HepG2 (cell line): ENCODE measurements around the gene CDHR5. TPM values are rescaled to one million over a fixed set of nuclear protein-coding genes. Genes with fewer than 3 reads are reported as not detected.

Source experiments
- ATAC-seq: fragments of 200-7000 bp; cut with Tn5 transposase; 3 replicates; pipeline ENCODE4 v1.9.1; 2020; ENCODE audit warnings: mild to moderate bottlenecking, moderate library complexity
- BruUV-seq: library from RNA; stranded (reverse); fragments of 400-500 nt; replicated peaks from 2 replicates; lab custom pipeline; 2021; lab: Mats Ljungman, UMichigan
- CTCF ChIA-PET: fragments of 300-600 bp; formaldehyde crosslinking; extraction: SDS; loops from one replicate; lab custom pipeline; 2021; ENCODE audit warnings: low total read pairs, inconsistent platforms, low intra/inter-chr PET ratio; lab: Yijun Ruan, JAX
- POLR2A ChIA-PET: fragments of 350-600 bp; sonication (Branson Sonifier 250); formaldehyde crosslinking; loops from one replicate; lab custom pipeline; 2020; ENCODE audit warnings: antibody characterized with exemption, inconsistent platforms; lab: Yijun Ruan, JAX
- DNase-seq: peaks from one replicate; pipeline ENCODE4 v3.0.0-alpha.2; 2015; ENCODE audit warnings: low spot score
- FAIRE-seq: peaks from 3 replicates; lab custom pipeline; 2011; peaks lifted over from hg19 to GRCh38; lab: Jason Lieb, UNC
- H2AFZ ChIP-seq: one replicate; pipeline ENCODE4 v1.6.1; 2011; ENCODE audit warnings: low read length, inconsistent platforms
- H3K27ac ChIP-seq: fragments of 300-600 bp; 3 replicates; pipeline ENCODE4 v1.8.0; 2011; ENCODE audit warnings: mixed run types, mild to moderate bottlenecking, mixed read lengths, low read length, inconsistent platforms; ENCODE audit not compliant: insufficient read depth; ENCODE audit errors: extremely low read length
- H3K27me3 ChIP-seq, 2 experiments: fragments of 200-600 bp in 1 of 2; 2 replicates in 1 of 2; 3 replicates in 1 of 2; pipeline versions ENCODE4 v1.6.0 to v1.8.0; 2011; ENCODE audit warnings: low read length in 2 of 2, mild to moderate bottlenecking in 2 of 2, moderate library complexity in 2 of 2, inconsistent platforms in 1 of 2; ENCODE audit not compliant: insufficient read depth in 2 of 2, control insufficient read depth in 1 of 2
- H3K36me3 ChIP-seq, 2 experiments: fragments of 200-600 bp in 1 of 2; replicated peaks in 1 of 2; 2 replicates in 1 of 2; 3 replicates in 1 of 2; pipeline versions ENCODE4 v1.5.1 to v1.8.0; 2011; ENCODE audit warnings: low read length in 2 of 2, inconsistent platforms in 1 of 2; ENCODE audit not compliant: insufficient read depth in 2 of 2, control insufficient read depth in 1 of 2
- H3K4me1 ChIP-seq: 2 replicates; pipeline ENCODE4 v1.5.1; 2012; ENCODE audit warnings: low read length, inconsistent platforms; ENCODE audit not compliant: insufficient read depth
- H3K4me2 ChIP-seq: 2 replicates; pipeline ENCODE4 v1.6.0; 2011; ENCODE audit warnings: low read depth, low read length, inconsistent platforms
- H3K4me3 ChIP-seq, 3 experiments: fragments of 200-600 bp in 1 of 3; sonication (generic), shearing (Covaris generic) in 1 of 3; replicated peaks in 1 of 3; 2 replicates each; pipeline ENCODE4 v1.5.1; 2011 to 2016; ENCODE audit warnings: low read length in 3 of 3, inconsistent platforms in 2 of 3, low read depth in 2 of 3, mild to moderate bottlenecking in 2 of 3, control low read depth in 1 of 3, mixed read lengths in 1 of 3; ENCODE audit not compliant: insufficient read depth in 1 of 3
- H3K79me2 ChIP-seq: one replicate; pipeline ENCODE4 v1.6.1; 2011; ENCODE audit warnings: low read length, inconsistent platforms; ENCODE audit not compliant: insufficient read depth
- H3K9ac ChIP-seq: 2 replicates; pipeline ENCODE4 v1.6.0; 2011; ENCODE audit warnings: mild to moderate bottlenecking, low read depth, low read length, inconsistent platforms; ENCODE audit not compliant: insufficient read depth
- H3K9me3 ChIP-seq: 2 replicates; pipeline ENCODE4 v1.5.1; 2012; ENCODE audit warnings: mild to moderate bottlenecking, low read length
- H4K20me1 ChIP-seq: 2 replicates; pipeline ENCODE4 v1.6.0; 2011; ENCODE audit warnings: inconsistent platforms, mild to moderate bottlenecking, low read length, moderate library complexity; ENCODE audit not compliant: insufficient read depth
- FOXA3 ChIP-seq: IDR thresholded peaks from 2 replicates; pipeline ENCODE4 v1.6.1; 2016; ENCODE audit warnings: missing genetic modification reagents, missing compliant biosample characterization
- GTF2F1 ChIP-seq: fragments of 150-350 bp; IDR thresholded peaks from 2 replicates; pipeline ENCODE4 v1.6.1; 2014; ENCODE audit warnings: low read length
- HDAC2 ChIP-seq: sonication (generic); formaldehyde crosslinking; IDR thresholded peaks from 2 replicates; pipeline ENCODE4 v1.4.0; 2020; ENCODE audit warnings: missing genetic modification reagents
- UBTF ChIP-seq: sonication (generic); formaldehyde crosslinking; IDR thresholded peaks from 2 replicates; pipeline ENCODE4 v1.4.0; 2020; ENCODE audit warnings: mild to moderate bottlenecking, missing genetic modification reagents
- ZNF207 ChIP-seq: fragments of 450-650 bp; IDR thresholded peaks from 2 replicates; pipeline ENCODE4 v1.6.1; 2016; ENCODE audit warnings: antibody characterized with exemption, borderline replicate concordance
- ZNF362 ChIP-seq: sonication (generic); formaldehyde crosslinking; IDR thresholded peaks from 2 replicates; pipeline ENCODE4 v1.4.0; 2020; ENCODE audit warnings: missing genetic modification reagents, mild to moderate bottlenecking, borderline replicate concordance
- ZNF569 ChIP-seq: sonication (generic); formaldehyde crosslinking; IDR thresholded peaks from 2 replicates; pipeline ENCODE4 v1.5.0; 2020; ENCODE audit warnings: mild to moderate bottlenecking, missing genetic modification reagents, moderate library complexity, borderline replicate concordance
- ZNF883 ChIP-seq: sonication (generic); formaldehyde crosslinking; IDR thresholded peaks from 2 replicates; pipeline ENCODE4 v1.5.1; 2020; ENCODE audit warnings: mild to moderate bottlenecking, missing genetic modification reagents; ENCODE audit errors: not compliant biosample characterization
- ZSCAN29 ChIP-seq: sonication (generic); formaldehyde crosslinking; conservative IDR thresholded peaks from 2 replicates; pipeline ENCODE4 v1.4.0; 2020; ENCODE audit warnings: mild to moderate bottlenecking, missing genetic modification reagents
- WGBS: methylation state at CpG from one replicate; pipeline ENCODE4 v1.1.6; 2017; ENCODE audit warnings: low lambda C conversion rate; 5-methylcytosine and 5-hydroxymethylcytosine counted together
- in situ Hi-C: cut with HindIII; loops from 2 replicates; pipeline ENCODE4 v1.10.0; 2017; ENCODE audit warnings: low pct_unique_long_range_greater_than_20kb; ENCODE audit not compliant: extremely low pct_ligation_motif_present
- intact Hi-C: fragments of 100-400 bp; cut with micrococcal nuclease; formaldehyde crosslinking; loops from one replicate; pipeline ENCODE4 v1.10.0; 2022; ENCODE audit not compliant: unreplicated experiment
- polyA plus RNA-seq, 8 experiments: library from polyadenylated mRNA; depleted of rRNA in 3 of 8; stranded (reverse) in 7 of 8; unstranded in 1 of 8; fragments of >200 nt; fragmentation: Illumina TruSeq in 4 of 8; extraction: Trizol in 4 of 8; gene quantifications; 2 replicates each; pipeline versions ENCODE4 v1.2.1 to v1.2.3, GENCODE V29; 2011 to 2016; ENCODE audit warnings: low read depth in 4 of 8, missing spikeins in 1 of 8, mixed read lengths in 1 of 8; ENCODE audit not compliant: insufficient read depth in 1 of 8
- total RNA-seq, 5 experiments: library from RNA; depleted of rRNA; stranded (reverse); fragments of >200 nt; fragmentation: Illumina TruSeq; extraction: Trizol; gene quantifications; 2 replicates each; pipeline ENCODE4 v1.2.3, GENCODE V29; 2016; ENCODE audit warnings: low read depth in 1 of 5

The CDHR5 gene
- total and polyA plus RNA-seq, 2 of the 13 experiments (the other 11 are each of a cell fraction or from before 2014, with no cell fraction given): 0.46 to 0.71 TPM

GRCh38 chr11:593347-593746 lies 31.4 kb downstream of the CDHR5 start (continued):
- no peak for TF ChIP-seq ZSCAN29 (CRISPR knock-in tag)

- in situ Hi-C loops: no loop called here
These were observed 31.8 kb downstream of the CDHR5 start for GRCh38 chr11:592918-593317.

More at GRCh38 chr11:592918-593317, 31.8 kb downstream of the CDHR5 start:
- intact Hi-C loops: no loop called here
- CTCF ChIA-PET: no interaction called here
- DNase-seq (no peak), ATAC-seq (no peak), FAIRE-seq (no peak)
- peaks cover 11% of the 10 kb centered on the region; the same call in 1 of the 2 replicates for H4K20me1 ChIP-seq
- H3K27me3 ChIP-seq: no peaks in the 10 kb centered on the region
- no peak overlapping the region for H3K9ac ChIP-seq
- peaks cover 22% of the 10 kb centered on the region for H3K4me1 ChIP-seq
- 98% methylated on average over 10 of the region's 10 CpGs for WGBS
- peaks cover 25% of the 10 kb centered on the region for H3K79me2 ChIP-seq
- TF ChIP-seq ZNF569 (CRISPR knock-in tag): no peak
- no peak for TF ChIP-seq FOXA3 (CRISPR knock-in tag)
- TF ChIP-seq UBTF: no peak
- TF ChIP-seq GTF2F1: no peak
- no peak for TF ChIP-seq ZNF362 (CRISPR knock-in tag)
- TF ChIP-seq HDAC2: no peak
- no peak for TF ChIP-seq ZNF207
- peak; percentile 9 for TF ChIP-seq ZNF883
- TF ChIP-seq, all 625 proteins: peak for 1
- Histone ChIP-seq H3K4me3 (no peak overlapping the region), H3K9me3 (no peaks in the 10 kb centered on the region), H3K36me3 (peaks cover 44 to 84% of the 10 kb centered on the region in 2 experiments), H3K27ac (no peak overlapping the region), H3K4me2 (no peak overlapping the region), H2AFZ (no peak overlapping the region)
- no TSS peak for BruUV-seq
- POLR2A ChIA-PET: no interaction called here
